Parathyroid adenoma (tissue), 2 donors: ENCODE results near the gene DNAJC25.
A peak's percentile ranks its signal among the peaks of the same experiment; 100 is the strongest.

Experiments used
- H2AFZ ChIP-seq: fragments of 300-600 bp; sonication (generic); one replicate; pipeline ENCODE4 v1.7.0; 2017; ENCODE audit warnings: antibody characterized with exemption, mild to moderate bottlenecking
- H3K27ac ChIP-seq: fragments of 300-600 bp; sonication (generic); one replicate; pipeline ENCODE4 v1.7.0; 2017
- H3K27me3 ChIP-seq: fragments of 300-600 bp; sonication (generic); one replicate; pipeline ENCODE4 v1.7.0; 2017; ENCODE audit warnings: low read length; ENCODE audit not compliant: control insufficient read depth, insufficient read depth
- H3K36me3 ChIP-seq: fragments of 300-600 bp; sonication (generic); one replicate; pipeline ENCODE4 v1.7.0; 2017; ENCODE audit warnings: low read length; ENCODE audit not compliant: control insufficient read depth, insufficient read depth
- H3K4me1 ChIP-seq: fragments of 300-600 bp; sonication (generic); one replicate; pipeline ENCODE4 v1.7.0; 2017; ENCODE audit warnings: control low read depth
- H3K4me2 ChIP-seq: fragments of 300-600 bp; sonication (generic); one replicate; pipeline ENCODE4 v1.7.0; 2017; ENCODE audit warnings: low read length
- H3K4me3 ChIP-seq: fragments of 300-600 bp; sonication (generic); one replicate; pipeline ENCODE4 v1.7.0; 2017; ENCODE audit warnings: low read depth, low read length
- H3K79me2 ChIP-seq: fragments of 300-600 bp; sonication (generic); one replicate; pipeline ENCODE4 v1.7.0; 2017; ENCODE audit warnings: control low read depth
- H3K9ac ChIP-seq: fragments of 300-600 bp; sonication (generic); one replicate; pipeline ENCODE4 v1.7.0; 2017; ENCODE audit warnings: mild to moderate bottlenecking
- H3K9me3 ChIP-seq: fragments of 300-600 bp; sonication (generic); one replicate; pipeline ENCODE4 v1.7.0; 2017; ENCODE audit warnings: low read length; ENCODE audit not compliant: control insufficient read depth
- TF ChIP-seq, protein P1 (sequence below): fragments of 300-600 bp; sonication (generic); IDR thresholded peaks from one replicate; pipeline ENCODE4 v1.7.0; 2017; ENCODE audit warnings: antibody characterized with exemption, mild to moderate bottlenecking
- donor health status: primary hyperparathyroidism.

Gene DNAJC25

DNA sequence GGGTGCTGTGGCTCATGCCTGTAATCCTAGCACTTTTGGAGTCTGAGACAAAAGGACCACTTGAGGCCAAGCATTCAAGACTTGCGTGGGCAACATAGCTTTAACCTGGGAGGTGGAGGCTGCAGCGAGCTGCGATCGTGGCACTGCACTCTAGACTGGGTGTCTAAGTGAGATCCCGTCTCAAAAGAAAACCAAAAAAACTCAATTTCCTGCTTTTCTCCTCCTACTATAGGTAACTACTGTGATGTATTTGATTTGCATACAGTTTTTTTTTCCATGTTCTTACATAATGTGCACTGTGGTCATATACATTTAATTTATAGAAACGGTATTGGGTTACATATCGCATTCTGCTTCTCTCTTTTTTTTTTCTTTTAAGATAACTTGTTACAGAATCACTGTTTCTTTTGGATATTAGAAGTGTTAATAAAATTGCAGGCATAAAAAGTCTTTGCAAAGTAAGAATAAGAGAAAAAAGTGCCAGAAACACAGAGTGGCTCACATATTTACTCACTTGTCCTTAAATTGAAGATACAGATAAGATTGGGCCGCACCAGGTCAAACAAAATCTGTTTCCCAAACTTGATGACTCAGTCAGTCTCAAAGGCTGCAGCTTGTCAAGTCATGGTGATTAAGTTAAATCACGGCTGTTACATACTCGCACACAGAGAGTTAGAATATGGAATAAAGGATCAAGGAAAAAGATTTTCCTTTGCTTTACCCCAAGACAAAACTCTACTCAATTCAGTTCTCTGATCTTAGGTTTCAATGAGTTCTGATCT lies 29.7 kb upstream of the DNAJC25 start:
- Histone ChIP-seq H3K9ac (no peak overlapping the region), H3K79me2 (no peaks in the 10 kb centered on the region), H3K4me1 (no peaks in the 10 kb centered on the region), H3K4me2 (no peak overlapping the region), H3K27me3 (no peaks in the 10 kb centered on the region), H3K4me3 (no peak overlapping the region), H3K27ac (no peak overlapping the region), H2AFZ (peak overlapping the region; percentile 15), H3K9me3 (no peaks in the 10 kb centered on the region), H3K36me3 (no peaks in the 10 kb centered on the region)
- TF ChIP-seq, protein P1, sequence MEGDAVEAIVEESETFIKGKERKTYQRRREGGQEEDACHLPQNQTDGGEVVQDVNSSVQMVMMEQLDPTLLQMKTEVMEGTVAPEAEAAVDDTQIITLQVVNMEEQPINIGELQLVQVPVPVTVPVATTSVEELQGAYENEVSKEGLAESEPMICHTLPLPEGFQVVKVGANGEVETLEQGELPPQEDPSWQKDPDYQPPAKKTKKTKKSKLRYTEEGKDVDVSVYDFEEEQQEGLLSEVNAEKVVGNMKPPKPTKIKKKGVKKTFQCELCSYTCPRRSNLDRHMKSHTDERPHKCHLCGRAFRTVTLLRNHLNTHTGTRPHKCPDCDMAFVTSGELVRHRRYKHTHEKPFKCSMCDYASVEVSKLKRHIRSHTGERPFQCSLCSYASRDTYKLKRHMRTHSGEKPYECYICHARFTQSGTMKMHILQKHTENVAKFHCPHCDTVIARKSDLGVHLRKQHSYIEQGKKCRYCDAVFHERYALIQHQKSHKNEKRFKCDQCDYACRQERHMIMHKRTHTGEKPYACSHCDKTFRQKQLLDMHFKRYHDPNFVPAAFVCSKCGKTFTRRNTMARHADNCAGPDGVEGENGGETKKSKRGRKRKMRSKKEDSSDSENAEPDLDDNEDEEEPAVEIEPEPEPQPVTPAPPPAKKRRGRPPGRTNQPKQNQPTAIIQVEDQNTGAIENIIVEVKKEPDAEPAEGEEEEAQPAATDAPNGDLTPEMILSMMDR, result no peak

DNA sequence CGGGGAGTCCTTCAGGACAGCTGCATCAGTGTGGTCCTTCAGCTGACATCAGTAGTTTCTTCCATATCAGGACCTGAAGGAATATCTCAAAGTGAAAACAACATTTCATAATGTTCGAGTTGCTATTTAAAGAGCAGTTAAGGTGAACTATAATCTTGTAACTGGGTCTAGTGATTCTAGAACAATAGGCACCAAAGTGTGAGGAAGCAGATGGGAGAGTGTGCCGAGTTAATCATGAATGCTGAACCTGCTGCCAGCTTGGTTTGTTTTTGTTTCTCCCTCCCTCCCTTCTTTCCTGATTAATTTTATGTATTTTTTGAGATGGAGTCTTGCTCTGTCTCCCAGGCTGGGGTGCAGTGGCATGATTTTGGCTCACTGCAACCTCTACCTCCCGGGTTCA lies 28.1 kb upstream of the DNAJC25 start:
- Histone ChIP-seq H3K9me3 (no peaks in the 10 kb centered on the region), H3K36me3 (no peaks in the 10 kb centered on the region), H3K27ac (no peak overlapping the region), H3K9ac (no peak overlapping the region), H3K79me2 (no peaks in the 10 kb centered on the region), H2AFZ (no peak overlapping the region), H3K27me3 (no peaks in the 10 kb centered on the region), H3K4me2 (no peak overlapping the region), H3K4me3 (no peak overlapping the region), H3K4me1 (no peaks in the 10 kb centered on the region)
- TF ChIP-seq, protein P1, result no peak

DNA sequence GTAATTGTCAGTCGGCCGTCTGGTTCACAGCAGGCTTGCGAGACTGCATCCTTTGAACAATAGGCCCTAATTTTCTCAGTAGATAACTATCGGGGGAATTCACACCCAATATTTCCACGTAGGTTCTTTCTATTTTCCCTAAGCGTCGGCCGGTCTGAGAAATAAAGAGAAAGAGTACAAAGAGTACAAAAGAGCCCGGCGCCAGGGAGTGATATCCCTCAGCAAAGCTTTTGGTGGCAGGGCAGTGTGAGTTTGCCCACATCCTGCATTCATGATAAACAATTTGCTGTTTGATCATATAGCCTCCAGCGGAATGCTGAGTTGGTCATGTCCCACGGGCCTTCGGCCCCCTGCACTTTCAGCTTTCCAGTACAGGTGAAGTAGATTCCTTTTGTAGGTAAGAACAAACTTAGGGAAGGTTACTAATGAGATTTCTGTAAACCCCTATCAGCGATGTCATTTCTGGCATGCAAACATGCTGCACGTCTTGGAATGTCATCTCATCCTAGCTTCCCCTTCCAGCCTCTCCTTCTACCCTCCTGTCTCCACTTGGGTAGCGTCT lies 27.0 kb upstream of the DNAJC25 start:
- H3K9ac ChIP-seq, result no peak overlapping the region
- H3K4me2 ChIP-seq, result no peak overlapping the region
- H3K4me3 ChIP-seq, result no peak overlapping the region
- no peak overlapping the region for H2AFZ ChIP-seq
- H3K79me2 ChIP-seq, result no peaks in the 10 kb centered on the region
- H3K27ac ChIP-seq, result no peak overlapping the region
- H3K27me3 ChIP-seq, result no peaks in the 10 kb centered on the region
- no peaks in the 10 kb centered on the region for H3K4me1 ChIP-seq
- H3K36me3 ChIP-seq, result no peaks in the 10 kb centered on the region
- TF ChIP-seq, protein P1, result no peak
- no peaks in the 10 kb centered on the region for H3K9me3 ChIP-seq

DNA sequence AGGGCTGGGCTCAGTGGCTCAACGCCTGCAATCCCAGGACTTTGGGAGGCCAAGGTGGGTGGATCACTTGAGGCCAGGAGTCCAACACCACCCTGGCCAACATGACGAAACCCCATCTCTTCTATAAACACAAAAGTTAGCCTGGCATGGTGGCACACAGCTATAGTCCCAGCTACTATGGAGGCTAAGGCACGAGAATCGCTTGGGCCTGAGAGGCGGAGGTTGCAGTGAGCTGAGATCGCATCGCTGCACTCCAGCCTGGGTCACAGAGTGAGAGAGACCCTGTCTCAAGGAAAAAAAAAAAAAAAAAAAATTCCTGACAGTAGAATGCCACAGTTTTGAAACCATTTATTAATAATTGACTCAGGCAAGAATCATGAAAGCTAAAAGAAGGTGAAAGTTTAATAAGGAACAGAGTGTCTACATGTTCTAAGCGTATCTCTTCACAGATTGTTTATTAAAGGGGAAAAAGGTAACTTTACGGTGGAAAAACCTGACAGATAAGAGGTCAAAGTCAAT lies 26.0 kb upstream of the DNAJC25 start:
- Histone ChIP-seq H3K4me2 (no peak overlapping the region), H3K27me3 (no peaks in the 10 kb centered on the region), H3K4me1 (no peaks in the 10 kb centered on the region), H3K9me3 (no peaks in the 10 kb centered on the region), H3K79me2 (no peaks in the 10 kb centered on the region), H3K27ac (no peak overlapping the region), H3K4me3 (no peak overlapping the region), H3K36me3 (no peaks in the 10 kb centered on the region), H2AFZ (peak overlapping the region; percentile 8), H3K9ac (no peak overlapping the region)
- TF ChIP-seq, protein P1, result no peak
